Peyer's patch (tissue), 4 donors: Measurements from ENCODE around the gene GMCL2.

Source experiments
- POLR2A ChIP-seq, 2 donors: fragments of 450-650 bp; IDR thresholded peaks; one replicate each; pipeline ENCODE4 v1.5.1; 2017; ENCODE audit warnings: antibody characterized with exemption in 2 of 2, mild to moderate bottlenecking in 2 of 2, moderate library complexity in 2 of 2
- TF ChIP-seq, protein P1 (sequence below), 6 experiments: fragments of 450-650 bp in 4 of 6; fragments of 200-600 bp in 2 of 6; sonication (generic) in 1 of 6; IDR thresholded peaks; one replicate each; pipeline ENCODE4 v1.5.1; 2017 to 2019; ENCODE audit warnings: antibody characterized with exemption in 6 of 6, mild to moderate bottlenecking in 3 of 6, moderate library complexity in 1 of 6

DNA sequence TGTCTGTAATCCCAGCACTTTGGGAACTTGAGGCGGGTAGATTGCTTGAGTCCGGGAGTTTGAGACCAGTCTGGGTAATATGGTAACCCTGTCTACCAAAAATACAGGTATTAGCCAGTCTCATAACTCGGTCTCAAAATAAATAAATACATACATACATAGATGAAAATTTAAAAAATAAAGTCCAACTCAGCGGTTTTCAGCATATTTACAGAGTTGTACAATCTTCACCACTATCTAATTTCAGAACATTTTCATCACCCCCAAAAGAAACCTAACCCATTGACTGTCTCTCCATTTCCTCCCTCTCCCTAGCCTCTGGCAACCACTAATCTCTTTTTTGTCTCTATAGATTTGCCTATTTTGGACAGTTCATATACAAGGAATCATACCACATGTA is 45.6 kb downstream of the GMCL2 start:
- TF ChIP-seq, protein P1, sequence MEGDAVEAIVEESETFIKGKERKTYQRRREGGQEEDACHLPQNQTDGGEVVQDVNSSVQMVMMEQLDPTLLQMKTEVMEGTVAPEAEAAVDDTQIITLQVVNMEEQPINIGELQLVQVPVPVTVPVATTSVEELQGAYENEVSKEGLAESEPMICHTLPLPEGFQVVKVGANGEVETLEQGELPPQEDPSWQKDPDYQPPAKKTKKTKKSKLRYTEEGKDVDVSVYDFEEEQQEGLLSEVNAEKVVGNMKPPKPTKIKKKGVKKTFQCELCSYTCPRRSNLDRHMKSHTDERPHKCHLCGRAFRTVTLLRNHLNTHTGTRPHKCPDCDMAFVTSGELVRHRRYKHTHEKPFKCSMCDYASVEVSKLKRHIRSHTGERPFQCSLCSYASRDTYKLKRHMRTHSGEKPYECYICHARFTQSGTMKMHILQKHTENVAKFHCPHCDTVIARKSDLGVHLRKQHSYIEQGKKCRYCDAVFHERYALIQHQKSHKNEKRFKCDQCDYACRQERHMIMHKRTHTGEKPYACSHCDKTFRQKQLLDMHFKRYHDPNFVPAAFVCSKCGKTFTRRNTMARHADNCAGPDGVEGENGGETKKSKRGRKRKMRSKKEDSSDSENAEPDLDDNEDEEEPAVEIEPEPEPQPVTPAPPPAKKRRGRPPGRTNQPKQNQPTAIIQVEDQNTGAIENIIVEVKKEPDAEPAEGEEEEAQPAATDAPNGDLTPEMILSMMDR (IDR thresholded peaks at IDR 0.05) = no peak
- no peak for TF ChIP-seq POLR2A (IDR thresholded peaks at IDR 0.05)
